A549 (cell line): Measurements from ENCODE around the gene TBC1D10A.

Experiments
- CBX8 ChIP-seq: fragments of 200-600 bp; sonication (generic); IDR thresholded peaks from 2 replicates; pipeline ENCODE4 v1.6.1; 2016
- CTCF ChIP-seq: fragments of >200 bp; sonication (Bioruptor Twin); formaldehyde crosslinking; IDR thresholded peaks from 3 replicates; pipeline ENCODE4 v1.5.1; 2016
- EP300 ChIP-seq, 2 experiments: fragments of >200 bp; sonication (Bioruptor Twin); formaldehyde crosslinking; IDR thresholded peaks; 2 replicates in 1 of 2; 3 replicates in 1 of 2; pipeline ENCODE4 v1.6.1; 2016 to 2017
- HDAC2 ChIP-seq: fragments of 200-600 bp; sonication (generic); IDR thresholded peaks from 2 replicates; pipeline ENCODE4 v1.6.1; 2016
- HMGXB4 ChIP-seq: fragments of 250-450 bp; sonication (Bioruptor Pico); IDR thresholded peaks from 2 replicates; pipeline ENCODE4 v1.5.0; 2021; ENCODE audit warnings: mild to moderate bottlenecking, moderate library complexity, borderline replicate concordance
- POLR2A ChIP-seq: IDR thresholded peaks from 2 replicates; pipeline ENCODE4 v1.6.1; 2012; ENCODE audit warnings: mild to moderate bottlenecking, low read length
- RCOR1 ChIP-seq: fragments of 150-350 bp; IDR thresholded peaks from 2 replicates; pipeline ENCODE4 v1.6.1; 2014; ENCODE audit warnings: antibody characterized with exemption, low read length, low read depth
- REST ChIP-seq: fragments of 200-600 bp; sonication (generic); IDR thresholded peaks from 2 replicates; pipeline ENCODE4 v1.6.1; 2016; ENCODE audit warnings: antibody characterized with exemption, mild to moderate bottlenecking, moderate library complexity
- RFX5 ChIP-seq: fragments of 450-650 bp; IDR thresholded peaks from 2 replicates; pipeline ENCODE4 v1.7.1; 2014; ENCODE audit warnings: antibody characterized with exemption, mild to moderate bottlenecking, moderate library complexity
- RNF2 ChIP-seq: fragments of 200-600 bp; sonication (generic); IDR thresholded peaks from 2 replicates; pipeline ENCODE4 v1.6.1; 2016; ENCODE audit warnings: low read depth, mild to moderate bottlenecking, antibody characterized with exemption, moderate library complexity, borderline replicate concordance
- USF2 ChIP-seq: fragments of 450-650 bp; IDR thresholded peaks from 2 replicates; pipeline ENCODE4 v1.6.1; 2014; ENCODE audit warnings: antibody characterized with exemption
- ZFP36 ChIP-seq: fragments of 450-650 bp; IDR thresholded peaks from 2 replicates; pipeline ENCODE4 v1.6.1; 2014; ENCODE audit warnings: borderline replicate concordance; ENCODE audit not compliant: partially characterized antibody
- ZNF302 ChIP-seq: fragments of 250-450 bp; sonication (Bioruptor Pico); IDR thresholded peaks from 2 replicates; pipeline ENCODE4 v1.9.0; 2021; ENCODE audit warnings: inconsistent platforms, mild to moderate bottlenecking, moderate library complexity

GRCh38 chr22:30266445-30267381 lies 60.0 kb downstream of the TBC1D10A start, which contains the start of gene OSM:
- TF ChIP-seq CBX8, result no peak
- TF ChIP-seq RFX5, result no peak
- peak; percentile 88 for TF ChIP-seq ZFP36
- TF ChIP-seq ZNF302 (CRISPR knock-in tag), result no peak
- TF ChIP-seq HDAC2, result no peak
- TF ChIP-seq CTCF, result no peak
- TF ChIP-seq USF2, result no peak
- no peak for TF ChIP-seq EP300 (IDR thresholded peaks at IDR 0.05)
- TF ChIP-seq REST, result no peak
- no peak for TF ChIP-seq POLR2A
- TF ChIP-seq HMGXB4 (CRISPR knock-in tag), result no peak
- TF ChIP-seq RCOR1, result no peak
- TF ChIP-seq RNF2, result no peak
